ENCODE data around the gene CXXC4.

The CXXC4 gene

DNA sequence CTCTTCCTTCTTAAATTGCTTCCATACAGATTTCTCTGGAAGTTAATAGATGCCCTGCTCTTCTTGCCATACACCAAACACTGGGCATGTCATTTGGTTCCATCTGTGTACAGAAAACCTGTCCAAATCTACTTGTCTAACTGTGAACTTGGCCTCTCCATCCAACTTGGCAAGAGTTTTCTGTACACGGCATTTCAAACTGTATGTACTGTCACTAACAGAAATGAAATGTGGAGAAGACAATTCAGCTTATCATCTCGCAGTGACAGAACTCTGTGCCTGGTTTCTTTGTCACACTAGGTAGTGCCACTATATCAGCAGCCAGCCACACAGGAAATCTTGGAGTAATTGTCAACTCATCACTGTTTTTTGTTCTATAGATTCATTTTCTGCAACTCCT lies 58.2 kb downstream of the CXXC4 start (continued):
- TF ChIP-seq, protein P1, sequence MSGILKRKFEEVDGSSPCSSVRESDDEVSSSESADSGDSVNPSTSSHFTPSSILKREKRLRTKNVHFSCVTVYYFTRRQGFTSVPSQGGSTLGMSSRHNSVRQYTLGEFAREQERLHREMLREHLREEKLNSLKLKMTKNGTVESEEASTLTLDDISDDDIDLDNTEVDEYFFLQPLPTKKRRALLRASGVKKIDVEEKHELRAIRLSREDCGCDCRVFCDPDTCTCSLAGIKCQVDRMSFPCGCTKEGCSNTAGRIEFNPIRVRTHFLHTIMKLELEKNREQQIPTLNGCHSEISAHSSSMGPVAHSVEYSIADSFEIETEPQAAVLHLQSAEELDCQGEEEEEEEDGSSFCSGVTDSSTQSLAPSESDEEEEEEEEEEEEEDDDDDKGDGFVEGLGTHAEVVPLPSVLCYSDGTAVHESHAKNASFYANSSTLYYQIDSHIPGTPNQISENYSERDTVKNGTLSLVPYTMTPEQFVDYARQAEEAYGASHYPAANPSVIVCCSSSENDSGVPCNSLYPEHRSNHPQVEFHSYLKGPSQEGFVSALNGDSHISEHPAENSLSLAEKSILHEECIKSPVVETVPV (CRISPR knock-in tag; IDR thresholded peaks at IDR 0.05): no peak
- no peak for TF ChIP-seq ZFP30 (CRISPR knock-in tag; IDR thresholded peaks at IDR 0.05)
- no peak for TF ChIP-seq GLIS3 (CRISPR knock-in tag; IDR thresholded peaks at IDR 0.05)

DNA sequence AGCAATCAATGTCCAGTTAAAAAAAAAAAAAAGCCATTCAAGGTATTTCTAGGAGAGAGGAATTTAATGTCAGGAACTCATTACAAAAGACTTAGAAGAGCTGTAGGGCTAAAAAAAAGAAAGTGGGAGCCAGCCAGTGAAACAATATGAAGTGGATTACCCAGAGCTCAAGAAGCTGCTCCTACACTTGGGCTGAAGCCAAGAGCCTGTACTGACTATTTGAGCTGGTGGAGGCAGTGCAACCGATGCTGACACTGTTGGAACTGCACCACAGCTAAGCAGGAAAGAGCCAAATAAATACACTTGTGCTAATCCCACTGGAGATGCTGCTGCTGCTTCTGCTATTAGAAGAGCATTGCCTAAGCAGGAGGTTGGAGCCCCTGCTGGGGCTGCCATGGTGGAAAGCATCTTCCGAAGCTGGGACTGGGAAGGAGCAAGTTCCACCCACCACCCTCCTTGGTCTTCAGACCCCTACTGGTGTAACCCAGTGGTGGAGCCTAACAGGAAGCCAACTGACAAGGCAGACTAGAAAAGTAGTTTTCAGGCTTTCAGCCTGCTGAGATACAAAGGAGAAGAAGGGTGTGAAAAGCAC lies 65.4 kb downstream of the CXXC4 start:
- ATAC-seq: no peak
- TF ChIP-seq ZFP30 (CRISPR knock-in tag; IDR thresholded peaks at IDR 0.05) (no peak), TCF4 (CRISPR knock-in tag; IDR thresholded peaks at IDR 0.05; ENCODE audit: borderline replicate concordance) (no peak), ZFP3 (CRISPR knock-in tag; IDR thresholded peaks at IDR 0.05) (no peak)
- TF ChIP-seq, protein P2, sequence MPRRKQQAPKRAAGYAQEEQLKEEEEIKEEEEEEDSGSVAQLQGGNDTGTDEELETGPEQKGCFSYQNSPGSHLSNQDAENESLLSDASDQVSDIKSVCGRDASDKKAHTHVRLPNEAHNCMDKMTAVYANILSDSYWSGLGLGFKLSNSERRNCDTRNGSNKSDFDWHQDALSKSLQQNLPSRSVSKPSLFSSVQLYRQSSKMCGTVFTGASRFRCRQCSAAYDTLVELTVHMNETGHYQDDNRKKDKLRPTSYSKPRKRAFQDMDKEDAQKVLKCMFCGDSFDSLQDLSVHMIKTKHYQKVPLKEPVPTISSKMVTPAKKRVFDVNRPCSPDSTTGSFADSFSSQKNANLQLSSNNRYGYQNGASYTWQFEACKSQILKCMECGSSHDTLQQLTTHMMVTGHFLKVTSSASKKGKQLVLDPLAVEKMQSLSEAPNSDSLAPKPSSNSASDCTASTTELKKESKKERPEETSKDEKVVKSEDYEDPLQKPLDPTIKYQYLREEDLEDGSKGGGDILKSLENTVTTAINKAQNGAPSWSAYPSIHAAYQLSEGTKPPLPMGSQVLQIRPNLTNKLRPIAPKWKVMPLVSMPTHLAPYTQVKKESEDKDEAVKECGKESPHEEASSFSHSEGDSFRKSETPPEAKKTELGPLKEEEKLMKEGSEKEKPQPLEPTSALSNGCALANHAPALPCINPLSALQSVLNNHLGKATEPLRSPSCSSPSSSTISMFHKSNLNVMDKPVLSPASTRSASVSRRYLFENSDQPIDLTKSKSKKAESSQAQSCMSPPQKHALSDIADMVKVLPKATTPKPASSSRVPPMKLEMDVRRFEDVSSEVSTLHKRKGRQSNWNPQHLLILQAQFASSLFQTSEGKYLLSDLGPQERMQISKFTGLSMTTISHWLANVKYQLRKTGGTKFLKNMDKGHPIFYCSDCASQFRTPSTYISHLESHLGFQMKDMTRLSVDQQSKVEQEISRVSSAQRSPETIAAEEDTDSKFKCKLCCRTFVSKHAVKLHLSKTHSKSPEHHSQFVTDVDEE (CRISPR knock-in tag; IDR thresholded peaks at IDR 0.05): no peak

DNA sequence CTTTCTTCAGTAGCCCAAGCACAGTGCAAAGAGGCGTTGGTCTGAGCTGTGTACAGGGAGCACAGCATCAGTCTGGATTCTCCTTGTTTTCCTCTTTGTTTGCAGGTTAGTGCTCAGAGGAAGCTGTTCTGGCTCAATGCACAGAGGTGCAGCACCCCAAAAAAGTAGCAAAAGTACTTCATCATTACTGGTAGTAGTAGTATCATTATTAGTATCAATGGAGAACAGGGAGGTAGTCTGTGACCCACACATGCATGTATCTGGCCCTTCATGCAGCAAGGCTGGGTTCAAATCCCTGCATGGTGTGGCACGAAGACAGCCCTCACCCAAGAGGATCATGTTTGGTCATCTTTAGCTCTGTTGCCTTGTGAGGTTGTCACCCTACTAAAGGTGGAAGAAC lies 68.7 kb downstream of the CXXC4 start:
- TF ChIP-seq, protein P3, sequence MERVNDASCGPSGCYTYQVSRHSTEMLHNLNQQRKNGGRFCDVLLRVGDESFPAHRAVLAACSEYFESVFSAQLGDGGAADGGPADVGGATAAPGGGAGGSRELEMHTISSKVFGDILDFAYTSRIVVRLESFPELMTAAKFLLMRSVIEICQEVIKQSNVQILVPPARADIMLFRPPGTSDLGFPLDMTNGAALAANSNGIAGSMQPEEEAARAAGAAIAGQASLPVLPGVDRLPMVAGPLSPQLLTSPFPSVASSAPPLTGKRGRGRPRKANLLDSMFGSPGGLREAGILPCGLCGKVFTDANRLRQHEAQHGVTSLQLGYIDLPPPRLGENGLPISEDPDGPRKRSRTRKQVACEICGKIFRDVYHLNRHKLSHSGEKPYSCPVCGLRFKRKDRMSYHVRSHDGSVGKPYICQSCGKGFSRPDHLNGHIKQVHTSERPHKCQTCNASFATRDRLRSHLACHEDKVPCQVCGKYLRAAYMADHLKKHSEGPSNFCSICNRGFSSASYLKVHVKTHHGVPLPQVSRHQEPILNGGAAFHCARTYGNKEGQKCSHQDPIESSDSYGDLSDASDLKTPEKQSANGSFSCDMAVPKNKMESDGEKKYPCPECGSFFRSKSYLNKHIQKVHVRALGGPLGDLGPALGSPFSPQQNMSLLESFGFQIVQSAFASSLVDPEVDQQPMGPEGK (CRISPR knock-in tag; IDR thresholded peaks at IDR 0.05; ENCODE audit: borderline replicate concordance): no peak
- TF ChIP-seq SNAI2 (CRISPR knock-in tag; IDR thresholded peaks at IDR 0.05): no peak
- no peak for TF ChIP-seq ARNTL (CRISPR knock-in tag; IDR thresholded peaks at IDR 0.05; ENCODE audit: borderline replicate concordance, low read depth)
- ATAC-seq: no peak

DNA sequence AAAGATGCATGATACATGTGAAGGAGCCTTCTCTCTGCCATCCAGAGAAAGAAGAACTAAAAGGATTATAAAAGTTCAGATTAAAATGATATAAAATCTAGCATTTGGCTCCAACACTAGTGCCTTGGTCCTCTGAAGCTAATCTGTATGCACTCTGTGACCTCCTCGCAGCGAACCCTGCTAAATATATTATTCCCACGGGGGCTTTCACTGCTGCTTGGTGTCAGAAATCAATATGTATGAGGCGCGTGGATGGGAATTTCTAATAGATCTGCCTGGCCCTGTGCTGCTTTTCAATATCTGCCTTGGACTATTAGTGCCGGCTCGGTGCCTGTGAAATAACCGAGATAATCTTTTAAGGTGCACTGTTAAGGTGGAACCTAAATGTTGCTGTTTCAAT lies 69.7 kb downstream of the CXXC4 start:
- TF ChIP-seq ZC3H10 (CRISPR knock-in tag; IDR thresholded peaks at IDR 0.05): no peak
- TF ChIP-seq, protein P1 (CRISPR knock-in tag; IDR thresholded peaks at IDR 0.05): no peak
- no peak for ATAC-seq

DNA sequence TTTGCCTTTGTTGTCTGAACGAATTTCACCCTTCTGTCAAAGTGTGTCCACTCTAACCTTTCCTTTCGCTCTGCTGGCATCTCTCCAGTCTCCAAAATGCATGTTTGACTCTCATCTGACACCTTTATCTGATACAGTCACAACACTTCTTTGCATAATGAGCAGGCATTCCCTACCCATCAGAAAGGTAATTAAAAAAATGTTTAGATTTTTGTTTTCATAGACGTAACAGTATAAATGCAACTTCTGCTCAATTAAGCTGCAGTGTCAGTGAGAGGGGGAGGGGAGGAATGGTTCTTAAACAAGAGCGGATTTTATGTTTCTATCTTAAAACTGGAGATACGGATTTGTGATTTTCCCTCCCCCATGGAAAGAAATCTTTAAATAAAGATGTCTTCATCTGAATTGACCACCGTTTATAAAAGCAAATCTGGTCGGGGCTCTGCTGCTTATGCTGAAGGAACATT lies 70.2 kb downstream of the CXXC4 start:
- no peak for ATAC-seq
- TF ChIP-seq OSR1 (CRISPR knock-in tag; IDR thresholded peaks at IDR 0.05): no peak

DNA sequence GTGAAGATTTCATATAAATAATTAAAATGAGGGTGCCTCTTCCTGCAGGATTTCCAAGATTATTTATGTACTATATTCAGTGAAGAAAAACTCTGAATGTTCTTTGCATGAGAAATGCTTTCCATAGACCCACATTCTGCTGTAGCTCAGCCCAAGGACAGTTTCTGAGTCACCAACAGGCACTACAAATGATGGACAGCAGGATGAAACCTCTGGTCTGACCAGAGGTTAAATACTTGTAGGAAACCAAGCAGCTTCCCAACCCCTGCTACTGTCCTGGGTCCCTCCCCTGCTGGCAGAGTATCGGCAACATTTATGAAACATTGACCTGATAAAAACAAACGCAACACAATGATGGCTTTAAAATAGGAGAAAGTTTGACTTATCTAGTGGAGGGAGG lies 73.1 kb downstream of the CXXC4 start:
- no peak for ATAC-seq
- TF ChIP-seq CSDC2 (CRISPR knock-in tag; IDR thresholded peaks at IDR 0.05): no peak
- TF ChIP-seq ISL1 (CRISPR knock-in tag; IDR thresholded peaks at IDR 0.05): no peak
- TF ChIP-seq ZFP3 (CRISPR knock-in tag; IDR thresholded peaks at IDR 0.05): no peak
- TF ChIP-seq BACH2 (CRISPR knock-in tag; IDR thresholded peaks at IDR 0.05; ENCODE audit: borderline replicate concordance): no peak
- TF ChIP-seq, protein P4, sequence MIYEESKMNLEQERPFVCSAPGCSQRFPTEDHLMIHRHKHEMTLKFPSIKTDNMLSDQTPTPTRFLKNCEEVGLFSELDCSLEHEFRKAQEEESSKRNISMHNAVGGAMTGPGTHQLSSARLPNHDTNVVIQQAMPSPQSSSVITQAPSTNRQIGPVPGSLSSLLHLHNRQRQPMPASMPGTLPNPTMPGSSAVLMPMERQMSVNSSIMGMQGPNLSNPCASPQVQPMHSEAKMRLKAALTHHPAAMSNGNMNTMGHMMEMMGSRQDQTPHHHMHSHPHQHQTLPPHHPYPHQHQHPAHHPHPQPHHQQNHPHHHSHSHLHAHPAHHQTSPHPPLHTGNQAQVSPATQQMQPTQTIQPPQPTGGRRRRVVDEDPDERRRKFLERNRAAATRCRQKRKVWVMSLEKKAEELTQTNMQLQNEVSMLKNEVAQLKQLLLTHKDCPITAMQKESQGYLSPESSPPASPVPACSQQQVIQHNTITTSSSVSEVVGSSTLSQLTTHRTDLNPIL (CRISPR knock-in tag; IDR thresholded peaks at IDR 0.05; ENCODE audit: low read depth): no peak
- TF ChIP-seq, protein P2 (CRISPR knock-in tag; IDR thresholded peaks at IDR 0.05): no peak
- no peak for TF ChIP-seq RARB (CRISPR knock-in tag; IDR thresholded peaks at IDR 0.05)
- TF ChIP-seq GLIS3 (CRISPR knock-in tag; IDR thresholded peaks at IDR 0.05): no peak
- TF ChIP-seq TCF4 (CRISPR knock-in tag; IDR thresholded peaks at IDR 0.05; ENCODE audit: borderline replicate concordance): no peak
- no peak for TF ChIP-seq ESRRG (CRISPR knock-in tag; IDR thresholded peaks at IDR 0.05)
- no peak for TF ChIP-seq ARNTL (CRISPR knock-in tag; IDR thresholded peaks at IDR 0.05; ENCODE audit: borderline replicate concordance, low read depth)
- TF ChIP-seq, protein P5, sequence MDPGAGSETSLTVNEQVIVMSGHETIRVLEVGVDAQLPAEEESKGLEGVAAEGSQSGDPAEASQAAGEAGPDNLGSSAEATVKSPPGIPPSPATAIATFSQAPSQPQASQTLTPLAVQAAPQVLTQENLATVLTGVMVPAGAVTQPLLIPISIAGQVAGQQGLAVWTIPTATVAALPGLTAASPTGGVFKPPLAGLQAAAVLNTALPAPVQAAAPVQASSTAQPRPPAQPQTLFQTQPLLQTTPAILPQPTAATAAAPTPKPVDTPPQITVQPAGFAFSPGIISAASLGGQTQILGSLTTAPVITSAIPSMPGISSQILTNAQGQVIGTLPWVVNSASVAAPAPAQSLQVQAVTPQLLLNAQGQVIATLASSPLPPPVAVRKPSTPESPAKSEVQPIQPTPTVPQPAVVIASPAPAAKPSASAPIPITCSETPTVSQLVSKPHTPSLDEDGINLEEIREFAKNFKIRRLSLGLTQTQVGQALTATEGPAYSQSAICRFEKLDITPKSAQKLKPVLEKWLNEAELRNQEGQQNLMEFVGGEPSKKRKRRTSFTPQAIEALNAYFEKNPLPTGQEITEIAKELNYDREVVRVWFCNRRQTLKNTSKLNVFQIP (CRISPR knock-in tag; IDR thresholded peaks at IDR 0.05; ENCODE audit: borderline replicate concordance, low read depth): no peak
